AML-193 (cell line): ENCODE measurements around the gene SMIM5.

Source experiments
- DNase-seq, 2 experiments: peaks; one replicate each; lab custom pipeline; 2025; lab: John Stamatoyannopoulos, UW

SMIM5 gene

DNA sequence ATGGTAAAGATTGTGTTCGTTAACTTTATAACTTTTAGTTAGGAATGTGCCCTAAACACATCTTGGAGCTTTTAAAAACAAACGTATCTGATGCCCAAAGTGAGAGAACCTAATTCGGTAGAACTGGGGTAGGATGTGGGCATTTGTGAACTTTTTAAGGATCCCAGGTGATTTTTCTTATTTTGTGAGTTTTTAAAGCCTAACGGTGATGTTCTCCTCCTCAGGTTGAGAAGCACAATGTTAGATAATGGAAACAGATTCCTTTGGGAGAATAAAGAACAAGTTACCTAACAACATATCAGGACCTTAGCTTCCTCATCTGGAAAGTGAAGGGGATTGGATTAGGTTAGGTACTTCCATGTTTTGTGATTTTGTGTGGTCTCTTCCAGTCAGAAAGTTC lies 34.6 kb downstream of the SMIM5 start:
- no peak for DNase-seq

DNA sequence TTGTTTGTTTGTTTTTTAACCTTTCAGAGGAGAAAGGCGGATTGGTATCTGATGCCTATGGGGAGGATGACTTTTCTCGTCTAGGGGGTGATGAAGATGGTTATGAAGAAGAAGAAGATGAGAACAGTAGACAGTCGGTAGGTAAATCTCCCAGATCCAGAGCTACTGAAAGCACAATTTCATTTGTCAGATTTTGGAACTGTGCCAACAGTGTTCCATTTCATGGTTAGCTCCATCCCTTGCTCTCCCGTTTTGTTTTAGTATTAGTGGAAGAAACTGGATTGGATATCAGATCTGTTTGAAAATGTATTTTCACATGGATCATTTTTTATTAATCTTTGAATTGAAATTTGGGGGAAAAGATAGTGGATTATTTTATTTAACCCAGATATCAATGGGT lies 35.3 kb downstream of the SMIM5 start:
- no peak for DNase-seq

DNA sequence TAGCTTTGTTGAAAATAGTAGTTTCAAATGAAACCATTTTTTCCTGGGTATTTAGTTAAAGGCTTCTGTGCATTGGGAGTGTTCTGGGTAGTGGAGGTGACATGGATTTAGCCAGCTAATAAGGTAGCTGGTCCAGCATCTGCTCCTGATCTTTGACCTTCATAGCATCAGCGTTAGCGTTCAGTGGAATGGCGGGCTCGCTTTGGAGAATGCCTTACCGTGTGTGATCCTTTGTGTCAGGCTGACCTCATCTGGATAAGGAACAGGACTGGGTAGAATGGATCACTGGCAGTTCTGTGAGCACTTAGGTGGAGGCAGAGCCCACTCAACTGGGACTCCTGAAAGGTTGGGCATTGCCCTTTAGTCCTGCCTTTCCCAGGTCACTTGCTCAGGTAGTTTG lies 37.6 kb downstream of the SMIM5 start:
- no peak for DNase-seq

DNA sequence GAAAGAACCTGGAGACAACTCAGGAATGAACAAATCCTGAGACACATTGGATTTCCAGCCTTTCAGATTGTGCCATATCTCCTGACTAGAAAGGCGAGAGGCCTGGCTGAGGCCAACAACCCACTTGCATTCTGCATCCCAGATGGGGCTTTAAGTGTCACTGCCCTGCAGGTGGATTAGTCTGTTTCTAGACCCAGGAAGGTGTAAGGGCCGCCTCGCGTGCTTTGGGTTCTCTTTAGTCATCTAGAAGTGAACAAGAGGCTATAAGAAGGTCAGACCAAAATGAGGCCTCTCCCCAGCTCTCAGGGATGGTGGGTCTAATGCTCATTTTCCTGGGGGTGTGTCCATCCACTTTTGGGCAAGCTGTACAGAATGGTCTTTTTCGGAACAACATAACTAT lies 38.8 kb downstream of the SMIM5 start:
- no peak for DNase-seq

DNA sequence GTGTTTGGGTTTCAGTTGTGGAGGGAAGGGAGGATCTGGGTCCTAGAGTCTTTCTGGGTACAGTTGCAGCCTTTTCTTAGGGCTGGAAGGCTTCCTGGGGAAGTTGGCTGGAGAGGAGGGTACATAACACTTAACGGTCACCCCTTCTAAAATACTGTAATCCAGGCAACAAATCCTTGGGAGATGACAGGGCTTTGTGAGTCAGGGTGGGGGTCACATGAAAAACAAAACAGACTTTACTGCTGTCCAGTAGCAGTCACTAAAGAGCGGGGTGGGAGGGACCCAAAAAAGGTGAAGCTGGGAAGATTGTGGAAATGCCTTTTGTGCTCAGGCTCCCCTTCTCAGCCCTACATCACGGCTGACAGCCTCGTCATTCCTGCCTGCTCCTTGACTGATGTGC lies 40.3 kb downstream of the SMIM5 start:
- DNase-seq: no peak

DNA sequence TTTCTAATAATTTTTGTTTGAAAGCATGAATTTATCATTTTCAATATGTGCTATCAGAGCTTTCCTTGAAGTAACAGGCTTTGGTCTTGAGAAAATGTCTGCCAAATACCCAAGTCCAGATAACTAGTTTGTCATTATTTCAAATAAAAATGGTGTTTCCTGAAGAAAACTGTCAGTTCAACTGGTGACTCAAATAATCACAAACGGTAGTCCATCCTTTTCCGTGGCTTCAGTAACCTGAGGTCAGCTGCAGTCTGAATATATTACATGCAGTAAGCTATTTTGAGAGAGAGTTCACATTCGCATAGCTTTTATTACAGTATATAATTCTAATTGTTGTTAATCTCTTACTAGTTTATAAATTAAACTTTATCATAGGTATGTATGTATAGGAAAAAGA lies 43.2 kb downstream of the SMIM5 start:
- DNase-seq: no peak

DNA sequence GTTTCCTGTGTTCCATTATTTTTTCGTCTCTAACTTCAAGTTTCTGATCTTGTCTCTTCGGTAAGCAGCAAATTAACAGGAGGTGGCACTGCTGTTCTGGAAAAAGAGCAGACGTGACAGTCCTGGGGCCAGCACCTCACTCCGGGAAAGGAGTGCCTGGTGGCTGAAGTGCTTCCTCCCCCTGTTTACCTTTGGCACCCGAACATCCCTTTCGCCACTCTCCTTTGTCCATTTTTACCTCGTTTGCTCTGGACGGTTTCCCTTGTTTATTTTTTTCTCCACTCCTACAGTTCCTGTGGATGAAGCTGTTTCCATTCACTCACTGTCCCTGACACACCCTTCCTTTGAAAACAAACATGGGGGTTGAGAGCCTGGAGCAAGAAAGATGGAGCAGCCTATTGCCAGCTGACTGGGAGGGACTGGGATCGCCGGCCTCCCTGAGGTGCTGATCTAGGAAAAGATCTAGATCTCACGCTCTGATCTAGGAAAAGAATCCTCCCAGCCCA lies 46.5 kb downstream of the SMIM5 start:
- no peak for DNase-seq

DNA sequence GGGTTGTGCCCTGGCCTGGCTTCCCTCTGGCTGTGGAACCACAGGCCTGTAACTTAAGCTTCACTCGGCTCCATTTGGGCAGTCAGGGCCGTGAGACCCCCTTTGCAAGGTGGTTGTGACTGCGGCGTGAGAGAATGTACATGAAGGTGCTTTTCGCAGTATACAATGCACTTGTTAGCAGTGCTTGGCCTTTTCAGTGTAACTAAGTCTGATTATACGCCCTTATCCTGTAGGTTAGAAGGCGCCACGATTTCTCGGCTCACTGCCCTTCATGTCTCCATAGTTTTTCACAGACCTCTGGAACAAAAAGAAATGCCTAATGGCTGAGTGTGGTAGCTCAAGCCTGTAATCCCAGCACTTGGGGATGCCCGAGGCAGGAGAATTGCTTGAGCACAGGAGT lies 47.2 kb downstream of the SMIM5 start:
- no peak for DNase-seq

DNA sequence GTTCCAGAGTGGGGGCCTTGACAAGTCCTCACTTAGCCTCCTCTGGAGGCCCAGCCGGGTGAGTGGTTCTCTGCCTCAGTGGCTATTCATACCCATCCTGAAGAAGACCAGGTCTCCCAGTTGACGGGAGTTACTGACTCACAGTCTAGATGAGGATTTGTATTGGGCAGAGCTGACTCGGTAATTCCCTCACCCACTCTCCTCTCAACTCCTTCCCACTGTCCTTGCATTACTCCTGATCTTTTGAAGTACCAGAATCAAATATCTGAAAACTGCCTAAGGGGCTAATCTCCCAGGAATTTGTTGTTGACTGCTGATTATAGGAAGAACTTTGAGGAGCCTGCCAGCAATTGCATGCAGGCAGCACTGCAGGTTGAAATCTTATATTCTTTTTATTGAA lies 48.1 kb downstream of the SMIM5 start:
- no peak for DNase-seq

DNA sequence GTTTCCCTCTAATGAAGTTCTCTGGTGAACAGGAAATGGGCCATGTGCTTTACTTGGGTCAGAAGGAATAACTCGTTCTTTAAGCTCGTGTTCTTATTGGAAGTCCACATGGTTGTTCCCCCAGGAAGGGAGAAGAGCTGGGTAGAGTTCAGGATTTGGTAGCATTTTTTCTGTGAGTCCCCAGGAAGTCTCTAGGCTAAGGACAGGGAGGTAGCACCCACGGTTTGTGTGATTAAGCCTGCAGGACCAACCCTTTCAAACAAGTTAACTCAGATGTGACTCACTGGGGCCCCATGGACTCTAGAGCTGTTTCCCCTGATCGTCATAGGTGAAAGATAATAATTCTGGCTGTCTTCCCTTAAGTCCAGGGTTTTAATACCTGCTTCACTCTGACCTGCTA lies 50.3 kb downstream of the SMIM5 start:
- no peak for DNase-seq

DNA sequence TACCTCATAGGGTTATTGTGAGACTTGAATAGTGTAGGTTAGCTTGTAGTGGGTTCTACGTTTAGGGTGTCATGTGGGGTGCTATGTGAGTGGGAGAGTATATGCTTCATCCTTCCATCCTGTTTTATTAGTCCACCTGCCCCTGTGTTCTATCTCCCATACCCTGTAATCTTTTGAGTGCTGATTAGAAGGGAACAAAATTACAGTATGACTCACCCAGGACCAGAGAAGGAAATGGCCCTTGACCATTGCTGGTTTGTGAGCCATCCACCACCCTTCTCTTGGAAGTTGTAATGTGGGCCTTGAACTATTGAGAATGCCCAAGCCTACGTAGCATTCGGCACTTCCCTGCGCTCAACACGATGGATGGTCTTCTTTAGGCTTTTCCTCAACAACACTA lies 51.0 kb downstream of the SMIM5 start:
- no peak for DNase-seq

DNA sequence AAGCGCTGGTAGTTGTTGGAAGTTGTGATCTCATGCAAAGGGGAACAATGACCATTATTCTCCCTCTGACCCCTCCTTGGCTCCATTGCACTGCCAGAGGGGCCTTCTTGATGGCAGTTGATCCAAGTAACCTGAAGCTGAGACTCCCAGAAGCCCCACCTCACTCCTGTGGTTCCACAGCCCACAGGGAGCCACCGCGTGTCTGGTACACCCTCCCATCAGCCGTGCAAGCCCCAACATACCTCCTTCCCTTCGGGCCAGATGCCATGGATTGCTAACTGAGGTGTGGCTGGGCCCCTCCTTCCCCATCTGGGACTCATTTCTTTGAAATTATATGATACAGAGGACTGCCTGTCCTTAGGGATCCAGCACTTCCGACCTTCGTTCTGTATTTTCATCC lies 51.7 kb downstream of the SMIM5 start:
- no peak for DNase-seq

DNA sequence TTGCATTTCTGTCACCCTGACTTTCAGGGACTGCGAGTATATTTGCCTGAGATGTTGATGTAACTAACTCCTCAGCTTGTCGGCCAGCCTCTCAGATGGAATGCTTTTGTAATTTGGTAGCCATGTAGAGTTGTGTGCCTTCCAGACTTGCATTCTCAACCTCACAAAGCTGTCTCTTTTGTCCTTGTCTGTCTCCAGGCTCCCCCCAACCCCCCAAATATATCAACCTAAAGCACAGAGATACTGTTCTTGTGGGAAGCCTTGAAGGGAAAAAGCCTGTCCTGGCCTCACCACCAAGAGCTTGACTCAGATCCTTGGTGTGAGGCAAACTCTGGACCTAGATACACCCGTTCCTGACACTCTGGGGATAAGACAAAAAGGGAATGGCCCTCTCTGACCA lies 52.3 kb downstream of the SMIM5 start:
- DNase-seq: no peak

DNA sequence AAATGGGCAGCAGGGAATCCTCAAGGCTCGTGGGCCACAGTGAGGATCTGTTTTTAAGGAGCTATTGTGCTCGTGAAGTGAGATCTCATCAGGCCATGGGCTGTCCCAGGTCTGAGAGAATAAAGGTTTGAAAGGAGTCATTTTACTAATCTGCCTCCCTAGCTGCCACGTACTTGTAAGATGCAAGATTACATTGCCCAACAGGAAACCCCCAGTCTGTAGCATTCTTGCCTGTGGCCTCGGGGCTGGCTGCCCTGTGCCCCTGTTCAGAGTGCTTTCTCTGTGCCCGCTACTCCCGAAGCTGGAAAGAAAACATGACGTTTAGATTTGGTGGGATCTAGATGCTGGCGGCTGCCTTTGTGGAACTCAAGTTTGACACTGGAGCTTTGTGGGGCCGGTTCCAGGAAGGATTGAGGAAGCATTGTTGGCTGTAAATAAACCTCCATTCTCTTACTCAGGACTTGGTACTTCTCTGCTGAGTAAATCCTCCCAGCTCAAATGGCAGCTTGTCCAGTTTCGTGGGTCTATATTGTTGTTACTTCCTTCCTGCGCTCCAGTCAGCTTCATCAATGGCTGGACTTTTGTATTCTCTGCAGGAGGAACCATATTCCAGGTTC lies 55.1 kb downstream of the SMIM5 start:
- peak; percentile 44 to 56 for DNase-seq

DNA sequence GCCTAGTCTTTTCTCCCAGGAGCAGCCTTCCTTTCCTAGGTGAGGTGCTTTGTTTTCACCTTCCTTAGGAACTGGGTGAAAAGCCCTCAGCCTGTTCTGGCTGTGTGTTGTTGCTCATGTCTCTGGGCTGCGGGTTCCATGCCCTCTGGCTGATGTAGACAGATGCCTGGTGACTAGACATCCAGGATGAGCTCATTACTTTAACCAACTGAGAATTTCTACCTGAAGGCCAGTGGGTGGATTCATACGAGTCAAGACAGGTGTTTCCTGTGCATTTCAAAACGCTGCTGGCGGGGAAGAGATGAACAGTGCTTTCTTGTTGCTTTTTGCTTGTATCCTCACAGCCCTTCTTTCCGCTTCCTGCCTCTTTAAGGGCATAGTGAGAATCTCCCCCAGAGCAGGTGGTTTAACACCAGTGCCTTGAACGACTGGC lies 56.2 kb downstream of the SMIM5 start:
- DNase-seq: no peak
